Kidney epithelial cell (primary cell): ENCODE data around the gene ZNF324. TPM values are rescaled to one million over a fixed set of nuclear protein-coding genes. Genes with fewer than 3 reads are reported as not detected.

ENCODE experiments used
- DNase-seq: peaks from one replicate; pipeline ENCODE4 v3.0.0-alpha.2; 2010; ENCODE audit warnings: low read depth
- H3K27me3 ChIP-seq: 2 replicates; pipeline ENCODE4 v1.6.0; 2011; ENCODE audit warnings: low read length; ENCODE audit not compliant: control insufficient read depth, insufficient read depth
- H3K36me3 ChIP-seq: 2 replicates; pipeline ENCODE4 v1.5.1; 2011; ENCODE audit warnings: low read length; ENCODE audit not compliant: control insufficient read depth, insufficient read depth
- H3K4me3 ChIP-seq: 2 replicates; pipeline ENCODE4 v1.5.1; 2011; ENCODE audit warnings: low read depth, mild to moderate bottlenecking, control low read depth, low read length
- CTCF ChIP-seq: IDR thresholded peaks from 2 replicates; pipeline ENCODE4 v1.5.1; 2011; ENCODE audit warnings: mild to moderate bottlenecking, moderate library complexity, low read length, control low read depth, inconsistent platforms; ENCODE audit not compliant: insufficient read depth, poor library complexity, severe bottlenecking
- total RNA-seq: library from RNA; depleted of rRNA; stranded (reverse); fragments of >200 nt; gene quantifications from 2 replicates; pipeline ENCODE4 v1.2.3, GENCODE V29; 2015

ZNF324 gene
- total RNA-seq, 1 donor from 2014 or later, result 7.2 TPM

GRCh38 chr19:58518256-58519086 is 51.6 kb downstream of the ZNF324 start:
- H3K4me3 ChIP-seq, result peak overlapping the region; percentile 92
- H3K36me3 ChIP-seq, result no peaks in the 10 kb centered on the region
- DNase-seq, result no peak
- TF ChIP-seq CTCF, result no peak
- no peaks in the 10 kb centered on the region for H3K27me3 ChIP-seq

- TF ChIP-seq CTCF, result peak; percentile 91
- no peak for DNase-seq
- peak overlapping the region; percentile 92 for H3K4me3 ChIP-seq
- H3K36me3 ChIP-seq, result no peaks in the 10 kb centered on the region
- no peaks in the 10 kb centered on the region for H3K27me3 ChIP-seq
Measured at GRCh38 chr19:58519087-58519354, 52.1 kb downstream of the ZNF324 start.

- Histone ChIP-seq H3K27me3 (no peaks in the 10 kb centered on the region), H3K4me3 (peak within 1 kb of the TSS; percentile 92), H3K36me3 (no peaks in the 10 kb centered on the region)
- peak; percentile 81 for TF ChIP-seq CTCF
- DNase-seq, result peak; percentile 71
Measured at GRCh38 chr19:58519355-58520256, 52.7 kb downstream of the ZNF324 start, which contains the start of gene ZBTB45. ZBTB45 (minus strand) TSS chr19:58519810; CDS start chr19:58517673, 2,137 bp downstream.

GRCh38 chr19:58520257-58520599 is 53.3 kb downstream of the ZNF324 start:
- no peaks in the 10 kb centered on the region for H3K36me3 ChIP-seq
- TF ChIP-seq CTCF, result no peak
- no peaks in the 10 kb centered on the region for H3K27me3 ChIP-seq
- DNase-seq, result no peak
- H3K4me3 ChIP-seq, result peak overlapping the region; percentile 92

- Histone ChIP-seq H3K4me3 (no peak overlapping the region), H3K36me3 (no peaks in the 10 kb centered on the region), H3K27me3 (no peaks in the 10 kb centered on the region)
- DNase-seq, result no peak
- TF ChIP-seq CTCF, result no peak
Measured at GRCh38 chr19:58521651-58522050, 54.8 kb downstream of the ZNF324 start.
